ENCODE data around the gene MT3. TPM values are rescaled to one million over a fixed set of nuclear protein-coding genes. Genes with fewer than 3 reads are reported as not detected.

Gene MT3
- total RNA-seq, 4 donors from 2014 or later = 2.0 to 3.6 TPM; not detected in 2

DNA sequence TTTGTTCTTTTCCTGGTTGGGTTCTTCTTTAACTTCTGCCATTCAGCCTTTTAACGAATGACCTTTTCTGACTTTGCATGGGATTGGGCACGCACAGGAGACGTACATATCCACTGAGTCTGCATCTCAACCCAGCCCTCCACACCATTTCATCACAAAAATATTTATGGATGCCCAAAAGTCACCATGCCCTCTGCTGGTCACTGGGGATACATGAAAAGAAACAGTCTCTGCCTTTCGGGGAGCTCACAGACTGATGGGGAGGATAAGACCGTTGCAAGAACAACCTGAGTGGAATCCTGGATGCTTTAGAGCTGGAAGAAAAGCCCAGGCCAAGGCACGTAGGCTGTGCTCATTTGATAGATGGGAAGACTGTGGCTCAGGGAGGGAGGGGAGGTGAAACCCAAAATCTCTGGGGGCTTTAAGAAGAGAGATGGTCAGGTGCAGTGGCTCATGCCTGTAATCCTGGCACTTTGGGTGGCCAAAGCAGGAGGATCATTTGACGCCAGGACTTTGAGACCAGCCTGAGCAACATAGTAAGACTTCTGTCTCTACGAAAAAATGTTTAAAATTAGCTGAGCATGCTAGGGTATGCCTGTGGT is 11.2 kb downstream of the MT3 start:
- no peaks in the 10 kb centered on the region for H3K36me3 ChIP-seq
- no peaks in the 10 kb centered on the region for H3K9me3 ChIP-seq
- H3K27ac ChIP-seq = no peak overlapping the region
- TF ChIP-seq EP300 (IDR thresholded peaks at IDR 0.05) (no peak), POLR2A (IDR thresholded peaks at IDR 0.05) (no peak), POLR2AphosphoS5 (IDR thresholded peaks at IDR 0.05) (no peak)
- TF ChIP-seq, protein P1, sequence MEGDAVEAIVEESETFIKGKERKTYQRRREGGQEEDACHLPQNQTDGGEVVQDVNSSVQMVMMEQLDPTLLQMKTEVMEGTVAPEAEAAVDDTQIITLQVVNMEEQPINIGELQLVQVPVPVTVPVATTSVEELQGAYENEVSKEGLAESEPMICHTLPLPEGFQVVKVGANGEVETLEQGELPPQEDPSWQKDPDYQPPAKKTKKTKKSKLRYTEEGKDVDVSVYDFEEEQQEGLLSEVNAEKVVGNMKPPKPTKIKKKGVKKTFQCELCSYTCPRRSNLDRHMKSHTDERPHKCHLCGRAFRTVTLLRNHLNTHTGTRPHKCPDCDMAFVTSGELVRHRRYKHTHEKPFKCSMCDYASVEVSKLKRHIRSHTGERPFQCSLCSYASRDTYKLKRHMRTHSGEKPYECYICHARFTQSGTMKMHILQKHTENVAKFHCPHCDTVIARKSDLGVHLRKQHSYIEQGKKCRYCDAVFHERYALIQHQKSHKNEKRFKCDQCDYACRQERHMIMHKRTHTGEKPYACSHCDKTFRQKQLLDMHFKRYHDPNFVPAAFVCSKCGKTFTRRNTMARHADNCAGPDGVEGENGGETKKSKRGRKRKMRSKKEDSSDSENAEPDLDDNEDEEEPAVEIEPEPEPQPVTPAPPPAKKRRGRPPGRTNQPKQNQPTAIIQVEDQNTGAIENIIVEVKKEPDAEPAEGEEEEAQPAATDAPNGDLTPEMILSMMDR (IDR thresholded peaks at IDR 0.05) = peak; percentile 32 to 67 (median 56)
- H3K4me1 ChIP-seq = no peaks in the 10 kb centered on the region
- WGBS, 2 donors (ENCODE audit: low coverage in 1 of 2) = 22 to 42% methylated on average over 5 of the region's 8 CpGs
- H3K27me3 ChIP-seq = peaks cover 3% of the 10 kb centered on the region
- no peak for ATAC-seq
- H3K4me3 ChIP-seq = no peak overlapping the region

DNA sequence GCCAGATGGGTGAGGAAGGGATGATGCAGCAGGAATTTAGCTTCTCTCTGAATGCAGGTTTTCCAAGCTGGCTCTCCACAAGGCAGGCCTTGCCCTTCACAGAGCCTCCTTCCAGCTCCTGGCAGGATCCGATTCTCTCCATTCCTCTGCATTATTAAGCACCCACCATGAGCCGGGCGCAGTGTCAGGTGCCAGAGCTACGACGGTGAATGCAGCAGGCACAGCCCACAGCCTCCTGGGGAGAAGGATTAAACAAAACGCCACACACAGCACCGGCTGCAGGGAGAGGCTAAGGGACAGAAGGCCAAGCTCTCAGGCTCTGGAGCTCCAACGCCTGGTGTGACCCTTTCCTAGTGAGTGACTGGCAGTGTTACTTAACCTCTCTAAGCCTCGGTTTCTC is 12.0 kb downstream of the MT3 start:
- peaks cover 0 to 8% (median 6%) of the 10 kb centered on the region in 3 donors for H3K4me1 ChIP-seq
- no peaks in the 10 kb centered on the region for H3K9me3 ChIP-seq
- no peak for ATAC-seq
- WGBS, 2 donors (ENCODE audit: low coverage in 1 of 2) = 58 to 63% methylated on average over 3 to 6 of the region's 9 CpGs
- H3K36me3 ChIP-seq = no peaks in the 10 kb centered on the region
- H3K27me3 ChIP-seq = peaks cover 3% of the 10 kb centered on the region
- H3K4me3 ChIP-seq = no peak overlapping the region
- no peak overlapping the region for H3K27ac ChIP-seq
- TF ChIP-seq, protein P1 (IDR thresholded peaks at IDR 0.05) = no peak
- TF ChIP-seq POLR2AphosphoS5 (IDR thresholded peaks at IDR 0.05) = no peak
- TF ChIP-seq EP300 (IDR thresholded peaks at IDR 0.05) = no peak
- TF ChIP-seq POLR2A (IDR thresholded peaks at IDR 0.05) = no peak

DNA sequence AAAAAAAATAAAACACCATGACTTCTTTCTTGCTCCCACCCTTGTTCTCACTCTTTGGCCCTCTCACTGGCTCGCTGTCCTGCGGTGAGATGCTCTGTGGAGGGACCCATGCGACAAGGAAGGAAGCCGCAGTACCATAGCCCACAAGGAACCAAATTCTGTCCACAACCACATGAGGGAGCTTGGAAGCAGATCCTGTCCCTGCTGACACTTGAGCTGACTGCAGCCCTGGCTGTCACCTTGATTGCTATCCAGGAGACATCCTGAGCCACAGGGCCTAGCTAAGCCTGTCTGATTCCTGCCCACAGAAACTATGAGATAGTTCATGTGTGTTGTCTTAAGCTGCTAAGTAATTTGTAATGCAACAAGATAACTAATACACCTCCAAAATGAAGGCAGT is 14.3 kb downstream of the MT3 start:
- TF ChIP-seq POLR2A (IDR thresholded peaks at IDR 0.05) (no peak), POLR2AphosphoS5 (IDR thresholded peaks at IDR 0.05) (no peak), EP300 (IDR thresholded peaks at IDR 0.05) (no peak)
- TF ChIP-seq, protein P1 (IDR thresholded peaks at IDR 0.05) = peak; percentile 10 to 50 (median 38)
- H3K27ac ChIP-seq = no peak overlapping the region
- no peak overlapping the region for H3K4me3 ChIP-seq
- no peak for ATAC-seq
- H3K9me3 ChIP-seq = no peaks in the 10 kb centered on the region
- 52 to 65% methylated on average over 3 to 4 of the region's 4 CpGs for WGBS, 2 donors (ENCODE audit: low coverage in 1 of 2)
- H3K36me3 ChIP-seq = no peaks in the 10 kb centered on the region
- H3K4me1 ChIP-seq = peaks cover 0 to 30% (median 14%) of the 10 kb centered on the region in 3 donors
- H3K27me3 ChIP-seq = peaks cover 3% of the 10 kb centered on the region

DNA sequence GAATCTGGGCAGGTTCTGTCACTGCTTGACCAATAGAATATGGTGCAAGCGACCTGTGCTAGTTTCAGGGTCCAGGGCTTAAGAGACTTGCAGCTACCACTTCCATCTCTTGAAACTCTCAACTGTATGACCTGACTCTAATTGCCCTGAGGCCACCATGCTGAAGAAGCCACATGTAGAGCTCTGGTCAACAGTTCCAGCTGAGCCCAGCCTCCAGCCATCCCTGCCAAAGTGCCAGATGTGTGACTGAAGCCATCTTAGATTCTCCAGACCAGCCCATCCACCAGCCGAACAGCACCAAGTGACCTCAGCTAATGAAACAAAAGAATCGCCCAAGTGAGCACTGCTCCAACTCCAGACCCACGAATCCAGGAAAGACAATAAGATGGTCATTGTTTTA is 15.6 kb downstream of the MT3 start:
- no peaks in the 10 kb centered on the region for H3K36me3 ChIP-seq
- peaks cover 0 to 44% (median 15%) of the 10 kb centered on the region in 3 donors for H3K4me1 ChIP-seq
- WGBS, 2 donors (ENCODE audit: low coverage in 1 of 2) = 89 to 100% methylated on average over 1 to 3 of the region's 4 CpGs
- no peaks in the 10 kb centered on the region for H3K9me3 ChIP-seq
- H3K4me3 ChIP-seq = no peak overlapping the region
- H3K27me3 ChIP-seq = no peaks in the 10 kb centered on the region
- TF ChIP-seq EP300 (IDR thresholded peaks at IDR 0.05) (no peak), POLR2A (IDR thresholded peaks at IDR 0.05) (no peak), POLR2AphosphoS5 (IDR thresholded peaks at IDR 0.05) (no peak)
- TF ChIP-seq, protein P1 (IDR thresholded peaks at IDR 0.05) = no peak
- ATAC-seq = no peak
- peak overlapping the region in 2 of 4 donors; percentile 90 to 92 for H3K27ac ChIP-seq

DNA sequence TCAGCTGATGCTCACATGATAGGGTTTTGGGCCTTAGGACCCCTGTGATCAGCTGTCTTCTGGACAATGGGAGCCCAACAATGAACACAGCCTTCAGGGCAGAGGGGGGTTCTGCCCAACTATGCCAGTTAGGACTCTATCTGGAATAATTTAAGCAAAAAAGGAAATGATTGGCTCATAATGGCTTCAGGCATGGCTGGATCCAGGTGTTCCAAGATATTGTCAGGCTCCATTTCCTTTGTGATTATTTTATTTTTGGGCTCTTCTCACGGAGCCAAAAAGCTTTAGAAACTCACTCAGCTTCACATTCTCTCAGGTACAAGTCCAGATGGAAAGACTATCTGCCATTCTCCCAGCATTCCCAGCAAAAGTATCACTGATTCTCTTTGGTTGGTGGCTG is 16.1 kb downstream of the MT3 start:
- WGBS, 2 donors (ENCODE audit: low coverage in 1 of 2) = 77 to 88% methylated on average over 1 of the region's 1 CpG
- H3K4me1 ChIP-seq = peaks cover 0 to 49% (median 20%) of the 10 kb centered on the region in 3 donors
- TF ChIP-seq EP300 (IDR thresholded peaks at IDR 0.05) (no peak), POLR2A (IDR thresholded peaks at IDR 0.05) (no peak), POLR2AphosphoS5 (IDR thresholded peaks at IDR 0.05) (no peak)
- TF ChIP-seq, protein P1 (IDR thresholded peaks at IDR 0.05) = no peak
- H3K9me3 ChIP-seq = no peaks in the 10 kb centered on the region
- ATAC-seq = no peak
- no peaks in the 10 kb centered on the region for H3K36me3 ChIP-seq
- no peaks in the 10 kb centered on the region for H3K27me3 ChIP-seq
- no peak overlapping the region for H3K4me3 ChIP-seq
- peak overlapping the region; percentile 59 to 92 (median 88) for H3K27ac ChIP-seq

All from gastroesophageal sphincter (tissue), 4 donors.